ENCODE measurements around the gene CREB5.

- TF ChIP-seq EZH2 (IDR thresholded peaks at IDR 0.05; ENCODE audit: borderline replicate concordance, low read depth, low read length, severe bottlenecking) (no peak), CTCF (IDR thresholded peaks at IDR 0.05; ENCODE audit: extremely low read depth in 1 of 2, insufficient read depth in 1 of 2, low read depth in 1 of 2, low read length in 2 of 2) (no peak), POLR2A (IDR thresholded peaks at IDR 0.05; ENCODE audit: low read depth, low read length) (no peak), POLR2AphosphoS5 (IDR thresholded peaks at IDR 0.05; ENCODE audit: insufficient read depth, low read depth, low read length) (no peak), JUN (IDR thresholded peaks at IDR 0.05; ENCODE audit: borderline replicate concordance, insufficient read depth, insufficient read length, low read depth) (no peak), MYC (IDR thresholded peaks at IDR 0.05; ENCODE audit: low read depth, low read length) (no peak), MAX (IDR thresholded peaks at IDR 0.05; ENCODE audit: insufficient read depth, insufficient read length) (no peak), FOS (IDR thresholded peaks at IDR 0.05; ENCODE audit: borderline replicate concordance, insufficient read depth, low read length) (no peak)
These were observed 456.4 kb downstream of the CREB5 start for GRCh38 chr7:28868712-28869111.

Data from endothelial cell of umbilical vein (primary cell).